Hepatocyte (in vitro differentiated cells): ENCODE measurements around the gene CKLF. TPM values are rescaled to one million over a fixed set of nuclear protein-coding genes. Genes with fewer than 3 reads are reported as not detected.

Experiments
- DNase-seq: peaks from one replicate; pipeline ENCODE4 v3.0.0-alpha.2; 2016; ENCODE audit warnings: low spot score
- H2AFZ ChIP-seq: fragments of 200-600 bp; sonication (generic); 2 replicates; pipeline ENCODE4 v1.6.0; 2016; ENCODE audit warnings: antibody characterized with exemption, mild to moderate bottlenecking
- H3K27ac ChIP-seq: fragments of 200-600 bp; sonication (generic); 2 replicates; pipeline ENCODE4 v1.5.1; 2016; ENCODE audit warnings: mild to moderate bottlenecking
- H3K27me3 ChIP-seq: fragments of 200-600 bp; sonication (generic); 2 replicates; pipeline ENCODE4 v1.6.1; 2016
- H3K36me3 ChIP-seq: fragments of 200-600 bp; sonication (generic); replicated peaks from 2 replicates; pipeline ENCODE4 v1.5.1; 2016; ENCODE audit warnings: low read depth; ENCODE audit not compliant: insufficient read depth
- H3K4me1 ChIP-seq: fragments of 200-600 bp; sonication (generic); 2 replicates; pipeline ENCODE4 v1.5.1; 2016; ENCODE audit warnings: mild to moderate bottlenecking, moderate library complexity; ENCODE audit not compliant: insufficient read depth
- H3K4me2 ChIP-seq: fragments of 200-600 bp; sonication (generic); 2 replicates; pipeline ENCODE4 v1.6.0; 2016
- H3K4me3 ChIP-seq: fragments of 200-600 bp; sonication (generic); 2 replicates; pipeline ENCODE4 v1.5.1; 2016; ENCODE audit warnings: mild to moderate bottlenecking
- H3K79me2 ChIP-seq: fragments of 200-600 bp; sonication (generic); 2 replicates; pipeline ENCODE4 v1.6.0; 2017; ENCODE audit warnings: mild to moderate bottlenecking
- H3K9me2 ChIP-seq: fragments of 200-600 bp; sonication (generic); replicated peaks from 2 replicates; pipeline ENCODE4 v1.6.0; 2017; ENCODE audit warnings: mild to moderate bottlenecking; ENCODE audit not compliant: insufficient read depth
- H3K9me3 ChIP-seq: fragments of 200-600 bp; sonication (generic); 2 replicates; pipeline ENCODE4 v1.5.1; 2016; ENCODE audit warnings: low read depth, mild to moderate bottlenecking
- H4K20me1 ChIP-seq: fragments of 200-600 bp; sonication (generic); 2 replicates; pipeline ENCODE4 v1.6.0; 2016; ENCODE audit warnings: mild to moderate bottlenecking; ENCODE audit not compliant: insufficient read depth, poor library complexity, severe bottlenecking
- EZH2 ChIP-seq: fragments of 200-600 bp; sonication (generic); IDR thresholded peaks from 2 replicates; pipeline ENCODE4 v1.6.1; 2016; ENCODE audit warnings: antibody characterized with exemption, mild to moderate bottlenecking, borderline replicate concordance
- EZH2phosphoT487 ChIP-seq: fragments of 200-600 bp; sonication (generic); IDR thresholded peaks from one replicate; pipeline ENCODE4 v1.6.1; 2018; ENCODE audit warnings: antibody characterized with exemption, mild to moderate bottlenecking, low read depth, moderate library complexity; ENCODE audit not compliant: unreplicated experiment, severe bottlenecking
- WGBS: methylation state at CpG from one replicate; pipeline ENCODE4 v1.1.6; 2016; ENCODE audit warnings: low lambda C conversion rate; ENCODE audit errors: missing lambda C conversion rate; 5-methylcytosine and 5-hydroxymethylcytosine counted together
- polyA plus RNA-seq: library from polyadenylated mRNA; unstranded; fragments of >200 nt; fragmentation: Nextera tagmentation; extraction: Ambion mirVana; gene quantifications from 2 replicates; pipeline ENCODE4 v1.2.1, GENCODE V29; 2016
- total RNA-seq: library from RNA; depleted of rRNA; stranded (reverse); fragments of >200 nt; gene quantifications from 2 replicates; pipeline ENCODE4 v1.2.3, GENCODE V29; 2014
- TF ChIP-seq, protein P1 (sequence below): fragments of 200-600 bp; sonication (generic); IDR thresholded peaks from 2 replicates; pipeline ENCODE4 v1.5.1; 2016; ENCODE audit warnings: antibody characterized with exemption, mild to moderate bottlenecking; ENCODE audit not compliant: poor library complexity

CKLF gene
- total and polyA plus RNA-seq, 2 experiments from 2014 or later: 39.9 to 53.5 TPM

DNA sequence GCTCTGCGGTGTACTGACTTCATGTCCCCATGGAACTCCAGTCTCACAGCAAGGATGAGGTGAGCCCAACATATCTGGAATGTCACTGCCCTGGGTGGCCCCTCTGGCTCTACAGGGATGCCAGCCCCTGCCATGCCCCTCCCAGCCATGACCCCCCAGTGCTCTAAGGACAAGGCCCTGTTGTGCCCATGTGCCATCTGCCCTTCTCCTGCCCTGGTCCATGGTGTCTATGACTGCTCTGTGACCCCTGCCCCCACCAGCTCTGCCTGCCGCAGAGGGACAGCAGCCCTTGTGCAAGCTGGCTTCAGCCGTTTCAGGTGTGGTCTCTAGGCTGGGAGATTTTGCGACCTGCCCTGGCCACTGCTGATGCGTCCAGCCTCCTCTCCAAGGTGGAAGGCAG lies 42.8 kb upstream of the CKLF start:
- Histone ChIP-seq H3K27ac (no peak overlapping the region), H4K20me1 (no peaks in the 10 kb centered on the region), H3K9me2 (no peaks in the 10 kb centered on the region), H3K4me3 (no peak overlapping the region), H3K4me1 (no peaks in the 10 kb centered on the region), H3K36me3 (no peaks in the 10 kb centered on the region), H3K27me3 (no peaks in the 10 kb centered on the region), H3K9me3 (no peaks in the 10 kb centered on the region), H3K4me2 (no peak overlapping the region), H2AFZ (no peak overlapping the region), H3K79me2 (no peaks in the 10 kb centered on the region)
- WGBS: 90% methylated on average over 5 of the region's 5 CpGs
- DNase-seq: no peak
- TF ChIP-seq EZH2phosphoT487 (no peak), EZH2 (no peak)
- TF ChIP-seq, protein P1, sequence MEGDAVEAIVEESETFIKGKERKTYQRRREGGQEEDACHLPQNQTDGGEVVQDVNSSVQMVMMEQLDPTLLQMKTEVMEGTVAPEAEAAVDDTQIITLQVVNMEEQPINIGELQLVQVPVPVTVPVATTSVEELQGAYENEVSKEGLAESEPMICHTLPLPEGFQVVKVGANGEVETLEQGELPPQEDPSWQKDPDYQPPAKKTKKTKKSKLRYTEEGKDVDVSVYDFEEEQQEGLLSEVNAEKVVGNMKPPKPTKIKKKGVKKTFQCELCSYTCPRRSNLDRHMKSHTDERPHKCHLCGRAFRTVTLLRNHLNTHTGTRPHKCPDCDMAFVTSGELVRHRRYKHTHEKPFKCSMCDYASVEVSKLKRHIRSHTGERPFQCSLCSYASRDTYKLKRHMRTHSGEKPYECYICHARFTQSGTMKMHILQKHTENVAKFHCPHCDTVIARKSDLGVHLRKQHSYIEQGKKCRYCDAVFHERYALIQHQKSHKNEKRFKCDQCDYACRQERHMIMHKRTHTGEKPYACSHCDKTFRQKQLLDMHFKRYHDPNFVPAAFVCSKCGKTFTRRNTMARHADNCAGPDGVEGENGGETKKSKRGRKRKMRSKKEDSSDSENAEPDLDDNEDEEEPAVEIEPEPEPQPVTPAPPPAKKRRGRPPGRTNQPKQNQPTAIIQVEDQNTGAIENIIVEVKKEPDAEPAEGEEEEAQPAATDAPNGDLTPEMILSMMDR: no peak

DNA sequence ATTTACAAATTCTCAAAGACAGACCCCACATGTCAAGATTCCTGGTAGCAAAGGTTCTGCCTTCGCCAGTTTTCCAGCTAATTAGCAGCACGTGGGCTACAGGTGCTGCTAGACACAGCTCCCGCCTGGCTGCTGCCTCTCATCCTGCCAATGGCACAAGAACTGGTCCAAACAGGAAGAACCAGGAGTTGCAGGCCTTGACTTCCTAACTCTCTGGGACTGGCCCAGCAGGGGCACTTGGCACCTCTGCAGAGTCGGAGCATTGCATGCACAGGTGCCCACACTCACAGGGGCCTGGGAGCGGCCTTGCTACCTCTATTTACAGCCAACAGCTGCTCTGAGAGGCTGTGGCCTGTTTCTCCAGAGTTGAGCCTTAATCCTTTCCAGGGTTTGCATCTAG lies 42.1 kb upstream of the CKLF start:
- WGBS: 95% methylated on average over 5 of the region's 5 CpGs
- no peaks in the 10 kb centered on the region for H3K4me1 ChIP-seq
- H3K27me3 ChIP-seq: no peaks in the 10 kb centered on the region
- H3K79me2 ChIP-seq: no peaks in the 10 kb centered on the region
- no peaks in the 10 kb centered on the region for H4K20me1 ChIP-seq
- TF ChIP-seq, protein P1: no peak
- TF ChIP-seq EZH2 (no peak), EZH2phosphoT487 (no peak)
- no peak overlapping the region for H3K4me3 ChIP-seq
- no peak overlapping the region for H3K27ac ChIP-seq
- no peaks in the 10 kb centered on the region for H3K9me3 ChIP-seq
- no peak overlapping the region for H3K4me2 ChIP-seq
- H3K9me2 ChIP-seq: no peaks in the 10 kb centered on the region
- H2AFZ ChIP-seq: no peak overlapping the region
- H3K36me3 ChIP-seq: no peaks in the 10 kb centered on the region
- no peak for DNase-seq

DNA sequence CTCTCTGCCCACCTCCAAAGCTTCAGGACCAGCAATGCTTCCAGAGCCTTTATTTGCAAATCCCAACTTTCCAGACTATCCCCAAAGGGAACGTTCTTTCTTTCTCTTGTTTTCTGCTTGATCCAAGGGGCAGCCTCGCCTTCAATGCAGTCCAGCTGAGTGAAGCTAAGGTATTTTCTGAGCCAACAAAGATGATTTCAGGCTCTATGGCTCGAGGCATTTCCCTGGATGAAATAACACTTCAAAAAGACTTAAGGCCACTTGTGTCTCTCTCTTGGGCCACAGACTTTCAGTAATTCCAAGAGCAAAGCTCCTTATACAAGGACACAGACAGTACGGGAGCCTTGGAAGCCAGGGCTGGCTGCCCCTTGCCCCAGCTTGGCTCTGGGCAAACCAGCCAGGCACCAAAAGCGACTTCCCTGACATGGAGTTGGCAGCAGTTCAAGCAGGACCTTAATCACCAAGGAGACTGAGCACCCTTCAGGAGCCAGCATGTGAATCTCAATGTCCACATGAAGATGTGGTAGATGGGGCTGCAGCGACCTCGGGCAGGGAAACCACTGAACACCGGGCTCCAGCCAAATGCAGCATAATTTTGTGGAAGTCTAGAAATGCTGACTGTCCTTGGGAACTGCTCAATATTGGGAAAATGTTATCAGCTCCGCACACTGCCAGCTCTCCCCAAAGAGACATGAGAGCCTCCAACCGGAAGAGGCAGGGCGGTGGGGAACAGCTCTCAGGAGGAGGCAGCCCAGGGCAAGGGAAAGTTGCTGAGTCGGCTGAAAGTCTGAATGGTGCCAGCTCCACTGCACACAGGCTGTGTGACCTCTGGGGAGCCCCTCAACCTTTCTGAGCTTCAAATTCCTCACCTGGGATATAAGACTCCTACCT lies 41.4 kb upstream of the CKLF start:
- H3K36me3 ChIP-seq: no peaks in the 10 kb centered on the region
- no peaks in the 10 kb centered on the region for H3K9me3 ChIP-seq
- no peak overlapping the region for H3K4me2 ChIP-seq
- no peak overlapping the region for H2AFZ ChIP-seq
- no peak overlapping the region for H3K4me3 ChIP-seq
- H3K4me1 ChIP-seq: no peaks in the 10 kb centered on the region
- H4K20me1 ChIP-seq: no peaks in the 10 kb centered on the region
- no peaks in the 10 kb centered on the region for H3K79me2 ChIP-seq
- DNase-seq: no peak
- 89% methylated on average over 12 of the region's 12 CpGs for WGBS
- H3K9me2 ChIP-seq: no peaks in the 10 kb centered on the region
- H3K27me3 ChIP-seq: no peaks in the 10 kb centered on the region
- no peak for TF ChIP-seq EZH2
- TF ChIP-seq, protein P1: no peak
- TF ChIP-seq EZH2phosphoT487: no peak
- no peak overlapping the region for H3K27ac ChIP-seq
